Measurements from ENCODE around the gene CHST7. TPM values are rescaled to one million over a fixed set of nuclear protein-coding genes. Genes with fewer than 3 reads are reported as not detected.

The CHST7 gene
- total and polyA plus RNA-seq, 8 donors: 0.65 to 2.1 (median 1.1) TPM

- Histone ChIP-seq H3K4me3 (no peak overlapping the region), H3K9me3 (no peaks in the 10 kb centered on the region), H3K4me1 (no peaks in the 10 kb centered on the region), H3K27me3 (peaks cover 0 to 4% (median 0%) of the 10 kb centered on the region in 4 donors), H3K27ac (no peak overlapping the region), H3K36me3 (no peaks in the 10 kb centered on the region)
- FAIRE-seq (no peak), ATAC-seq (no peak), DNase-seq (no peak)
- WGBS, 2 donors: 80 to 89% methylated on average over 5 of the region's 5 CpGs
- intact Hi-C loops (cut with DNase I): no loop called here
- TF ChIP-seq CTCF (IDR thresholded peaks at IDR 0.05): no peak
These were observed 19.6 kb upstream of the CHST7 start for GRCh38 chrX:46553935-46554334.

GRCh38 chrX:46554942-46555341 is 18.6 kb upstream of the CHST7 start:
- DNase-seq (no peak), ATAC-seq (no peak), FAIRE-seq (peak; percentile 95)
- Histone ChIP-seq H3K4me3 (no peak overlapping the region), H3K36me3 (no peaks in the 10 kb centered on the region), H3K27me3 (peaks cover 0 to 4% (median 0%) of the 10 kb centered on the region in 4 donors), H3K9me3 (no peaks in the 10 kb centered on the region), H3K4me1 (no peaks in the 10 kb centered on the region), H3K27ac (no peak overlapping the region)
- no peak for TF ChIP-seq CTCF (IDR thresholded peaks at IDR 0.05)
- intact Hi-C loops (cut with DNase I): no loop called here
- WGBS, 2 donors: 48 to 52% methylated on average over 2 of the region's 2 CpGs

GRCh38 chrX:46559062-46559461 is 14.5 kb upstream of the CHST7 start:
- no peaks in the 10 kb centered on the region for H3K9me3 ChIP-seq
- no peak for TF ChIP-seq CTCF (IDR thresholded peaks at IDR 0.05)
- no peaks in the 10 kb centered on the region for H3K27me3 ChIP-seq
- H3K36me3 ChIP-seq: no peaks in the 10 kb centered on the region
- H3K27ac ChIP-seq: no peak overlapping the region
- no peak for ATAC-seq
- no peak overlapping the region for H3K4me3 ChIP-seq
- no peak for FAIRE-seq
- intact Hi-C loops (cut with DNase I): no loop called here
- DNase-seq: no peak
- no peaks in the 10 kb centered on the region for H3K4me1 ChIP-seq
- WGBS, 2 donors: 87 to 92% methylated on average over 3 of the region's 3 CpGs

GRCh38 chrX:46561824-46562657 is 11.5 kb upstream of the CHST7 start:
- Histone ChIP-seq H3K4me3 (no peak overlapping the region), H3K27me3 (no peaks in the 10 kb centered on the region), H3K36me3 (no peaks in the 10 kb centered on the region), H3K4me1 (no peaks in the 10 kb centered on the region), H3K9me3 (no peaks in the 10 kb centered on the region), H3K27ac (no peak overlapping the region)
- DNase-seq (peak in 1 of 6 donors; percentile 20), FAIRE-seq (no peak), ATAC-seq (peak in 1 of 4 donors; percentile 36)
- intact Hi-C loops (cut with DNase I): no loop called here
- 72 to 88% methylated on average over 6 of the region's 6 CpGs for WGBS, 2 donors
- TF ChIP-seq CTCF (IDR thresholded peaks at IDR 0.05): no peak

- H3K27me3 ChIP-seq: no peaks in the 10 kb centered on the region
- H3K36me3 ChIP-seq: no peaks in the 10 kb centered on the region
- FAIRE-seq (no peak), ATAC-seq (no peak), DNase-seq (no peak)
- H3K27ac ChIP-seq: no peak overlapping the region
- no peak overlapping the region for H3K4me3 ChIP-seq
- intact Hi-C loops (cut with DNase I): no loop called here
- TF ChIP-seq CTCF (IDR thresholded peaks at IDR 0.05): no peak
- H3K9me3 ChIP-seq: no peaks in the 10 kb centered on the region
- no peaks in the 10 kb centered on the region for H3K4me1 ChIP-seq
These were observed 6.2 kb upstream of the CHST7 start for GRCh38 chrX:46567388-46567787.

Measured in pancreas (tissue), 10 donors.